Cardiac fibroblast (primary cell): ENCODE measurements around the gene SNCB.

Experiments
- DNase-seq, 2 donors: peaks; one replicate each; pipeline versions ENCODE4 v3.0.0 to v3.0.0-alpha.2; 2010; ENCODE audit warnings: low read depth in 2 of 2
- H3K4me3 ChIP-seq, 2 donors: replicated peaks in 1 of 2; 1 replicate in 1 of 2; 2 replicates in 1 of 2; pipeline ENCODE4 v1.5.1; 2011; ENCODE audit warnings: low read depth in 2 of 2, low read length in 2 of 2, mild to moderate bottlenecking in 2 of 2, moderate library complexity in 1 of 2
- TF ChIP-seq, protein P1 (sequence below): IDR thresholded peaks from one replicate; pipeline ENCODE4 v1.5.1; 2011; ENCODE audit warnings: low read depth, mild to moderate bottlenecking, low read length, inconsistent platforms

The SNCB gene

GRCh38 chr5:176644294-176644693 is 14.0 kb upstream of the SNCB start:
- TF ChIP-seq, protein P1, sequence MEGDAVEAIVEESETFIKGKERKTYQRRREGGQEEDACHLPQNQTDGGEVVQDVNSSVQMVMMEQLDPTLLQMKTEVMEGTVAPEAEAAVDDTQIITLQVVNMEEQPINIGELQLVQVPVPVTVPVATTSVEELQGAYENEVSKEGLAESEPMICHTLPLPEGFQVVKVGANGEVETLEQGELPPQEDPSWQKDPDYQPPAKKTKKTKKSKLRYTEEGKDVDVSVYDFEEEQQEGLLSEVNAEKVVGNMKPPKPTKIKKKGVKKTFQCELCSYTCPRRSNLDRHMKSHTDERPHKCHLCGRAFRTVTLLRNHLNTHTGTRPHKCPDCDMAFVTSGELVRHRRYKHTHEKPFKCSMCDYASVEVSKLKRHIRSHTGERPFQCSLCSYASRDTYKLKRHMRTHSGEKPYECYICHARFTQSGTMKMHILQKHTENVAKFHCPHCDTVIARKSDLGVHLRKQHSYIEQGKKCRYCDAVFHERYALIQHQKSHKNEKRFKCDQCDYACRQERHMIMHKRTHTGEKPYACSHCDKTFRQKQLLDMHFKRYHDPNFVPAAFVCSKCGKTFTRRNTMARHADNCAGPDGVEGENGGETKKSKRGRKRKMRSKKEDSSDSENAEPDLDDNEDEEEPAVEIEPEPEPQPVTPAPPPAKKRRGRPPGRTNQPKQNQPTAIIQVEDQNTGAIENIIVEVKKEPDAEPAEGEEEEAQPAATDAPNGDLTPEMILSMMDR = no peak
- H3K4me3 ChIP-seq = no peak overlapping the region
- DNase-seq = no peak

DNA sequence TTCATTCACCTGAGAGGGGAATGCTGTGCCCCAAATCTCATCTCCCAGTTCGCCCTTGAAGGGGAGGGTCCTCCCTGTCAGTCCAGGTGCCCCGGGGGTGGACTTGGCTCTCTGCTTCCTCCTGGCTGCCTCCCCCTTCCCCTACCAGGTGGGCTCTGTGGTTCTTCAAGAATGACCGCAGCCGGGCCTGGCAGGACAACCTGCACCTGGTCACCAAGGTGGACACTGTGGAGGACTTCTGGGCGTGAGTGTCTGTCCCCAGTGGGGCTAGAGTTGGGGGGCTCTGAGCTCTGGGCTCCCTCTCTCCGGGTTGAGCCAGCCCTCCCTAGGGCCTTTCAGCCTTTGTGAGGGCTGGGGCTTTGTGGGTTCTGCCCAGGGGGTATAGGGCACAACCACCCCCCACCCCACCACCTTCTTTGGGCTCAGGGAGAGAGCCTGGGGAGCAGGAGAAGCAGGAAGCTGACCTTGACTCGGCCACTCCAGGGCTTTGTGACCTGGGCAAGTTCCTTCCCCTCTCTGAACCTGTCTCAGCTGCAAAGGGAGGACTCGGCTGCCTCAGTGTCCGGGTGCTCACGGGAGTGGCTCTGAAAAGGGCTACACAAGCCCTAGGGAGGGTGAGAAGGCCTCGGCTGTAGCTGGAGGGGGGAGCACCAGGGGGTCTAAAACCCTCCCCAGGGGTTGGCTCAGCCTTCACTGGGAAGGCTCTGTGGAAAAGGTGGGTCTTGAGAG is 13.3 kb upstream of the SNCB start:
- DNase-seq = no peak
- TF ChIP-seq, protein P1 = no peak
- H3K4me3 ChIP-seq = no peak overlapping the region

DNA sequence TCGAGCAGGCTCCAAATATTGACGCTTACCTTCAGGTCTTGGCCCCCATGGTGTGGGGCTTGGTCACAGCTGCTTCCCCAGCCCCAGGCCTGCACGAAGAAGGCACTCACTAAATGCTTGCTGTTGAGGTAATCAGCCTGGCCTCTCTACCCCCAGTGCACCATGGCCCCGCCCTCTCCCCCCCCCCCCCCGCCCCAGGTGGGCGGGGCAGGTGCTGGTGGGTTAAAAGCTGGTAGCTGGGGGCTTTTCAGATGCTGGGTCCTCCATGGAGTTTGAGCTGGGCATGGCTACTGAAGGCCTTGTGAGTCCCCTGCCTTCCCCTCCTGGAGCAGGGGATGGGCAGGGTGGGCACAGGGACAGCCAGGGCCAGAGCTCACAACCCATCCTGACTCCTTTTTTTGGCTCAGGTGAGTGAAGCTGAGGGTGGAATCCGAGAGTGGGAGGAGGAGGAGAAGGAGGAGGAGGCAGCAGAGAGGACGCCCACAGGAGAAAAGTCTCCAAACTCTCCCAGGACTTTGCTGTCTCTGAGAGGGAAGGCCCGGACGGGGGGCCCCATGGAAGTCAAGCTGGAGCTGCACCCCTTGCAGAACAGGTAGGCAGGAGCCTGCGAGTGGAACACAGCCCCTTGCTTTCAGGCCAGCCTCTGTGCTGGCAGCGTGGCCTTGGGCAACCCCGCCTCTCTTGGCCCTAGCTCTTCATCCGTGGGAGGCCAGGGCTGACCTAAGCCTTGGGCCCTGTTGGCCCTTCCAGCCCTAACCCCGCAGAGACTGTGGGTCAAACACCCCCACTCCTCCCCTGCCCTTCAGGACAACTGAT is 12.5 kb upstream of the SNCB start:
- TF ChIP-seq, protein P1 = no peak
- DNase-seq = no peak

DNA sequence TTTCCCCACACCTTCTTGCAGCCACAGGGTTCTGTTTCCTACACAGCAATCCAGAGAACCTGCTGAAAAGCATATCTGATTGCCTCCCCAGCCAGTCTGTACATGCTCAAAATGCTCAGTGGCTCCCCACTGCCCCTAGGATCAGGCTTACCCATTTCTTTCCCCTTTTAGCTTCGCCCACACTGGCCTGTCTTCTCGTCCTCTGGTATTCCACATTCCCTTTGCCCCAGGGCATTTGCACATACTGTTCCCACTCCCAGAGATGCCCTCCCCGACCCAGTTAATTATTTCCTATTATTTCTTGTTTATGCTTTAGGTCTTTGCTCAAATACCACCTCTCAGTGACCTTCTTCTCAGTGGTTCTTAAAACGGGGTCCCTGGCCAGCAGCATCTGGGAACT is 10.3 kb upstream of the SNCB start:
- TF ChIP-seq, protein P1 = no peak
- no peak for DNase-seq
- H3K4me3 ChIP-seq = no peak overlapping the region

More for the DNA sequence above, 12.5 kb upstream of the SNCB start:
- H3K4me3 ChIP-seq = no peak overlapping the region

- TF ChIP-seq, protein P1 = no peak
- H3K4me3 ChIP-seq = no peak overlapping the region
- DNase-seq = peak; percentile 24 to 82
Measured at GRCh38 chr5:176639981-176640380, 9.6 kb upstream of the SNCB start.

DNA sequence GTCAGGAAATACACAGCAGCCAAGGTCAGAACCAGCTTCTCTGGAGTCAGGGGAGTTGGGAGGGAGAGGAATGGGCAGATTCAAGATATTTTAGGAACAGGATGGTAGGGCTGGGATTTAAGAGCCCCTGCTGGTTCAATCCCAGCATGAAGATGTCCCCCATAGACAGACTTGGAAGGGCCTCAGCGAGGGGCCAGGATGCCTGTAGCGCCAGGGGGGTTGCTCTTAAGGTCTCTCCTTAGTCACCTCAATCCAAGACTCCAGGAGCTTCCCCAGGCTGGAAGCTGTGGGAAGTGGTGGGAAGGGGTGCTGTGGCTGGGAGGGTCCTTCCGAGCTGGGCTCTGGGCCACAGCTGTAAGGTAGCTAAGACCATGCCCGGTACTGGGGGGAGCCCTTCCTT is 8.9 kb upstream of the SNCB start:
- DNase-seq = no peak
- TF ChIP-seq, protein P1 = no peak
- no peak overlapping the region for H3K4me3 ChIP-seq
